ENCODE measurements around the gene MAPK6. TPM values are rescaled to one million over a fixed set of nuclear protein-coding genes. Genes with fewer than 3 reads are reported as not detected.

MAPK6 gene
- polyA plus RNA-seq, 1 donor from 2014 or later, result 140 TPM

DNA sequence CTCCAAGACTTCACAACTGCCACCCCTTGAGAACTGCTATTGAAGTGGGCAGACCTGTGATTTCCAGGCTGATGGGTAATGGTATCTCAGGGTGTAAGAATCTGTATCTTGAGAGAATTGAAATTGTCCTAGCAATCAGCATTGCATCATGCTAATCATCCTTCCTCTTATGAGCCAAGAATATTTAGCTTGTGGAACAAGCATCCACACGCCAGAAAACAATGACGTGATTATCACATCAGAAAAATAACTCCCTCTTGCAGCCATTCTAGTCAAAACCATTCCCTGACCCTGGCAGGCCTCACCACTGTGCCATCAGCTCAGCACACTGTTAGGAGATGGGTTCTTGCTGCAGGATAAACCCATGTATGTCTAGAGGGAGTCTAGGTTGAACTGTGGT lies 86.8 kb downstream of the MAPK6 start:
- no peaks in the 10 kb centered on the region for H3K9me2 ChIP-seq (ENCODE audit: insufficient read depth, low read length)
- H4K20me1 ChIP-seq (ENCODE audit: insufficient read depth), result no peaks in the 10 kb centered on the region
- H3K4me3 ChIP-seq (ENCODE audit: low read length), result no peak overlapping the region
- no peaks in the 10 kb centered on the region for H3K36me3 ChIP-seq (ENCODE audit: insufficient read depth, low read length)
- H3F3A ChIP-seq (ENCODE audit: insufficient read depth, low read length, poor library complexity, severe bottlenecking), result no peaks in the 10 kb centered on the region
- no peaks in the 10 kb centered on the region for H3K9me3 ChIP-seq (ENCODE audit: low read length)
- no peaks in the 10 kb centered on the region for H3K79me2 ChIP-seq (replicated peaks; ENCODE audit: insufficient read depth, low read length)
- H3K4me2 ChIP-seq (ENCODE audit: low read length), result no peak overlapping the region
- no peak overlapping the region for H3K27ac ChIP-seq (ENCODE audit: low read length)
- H2AFZ ChIP-seq (ENCODE audit: low read depth, low read length), result no peak overlapping the region
- H3K27me3 ChIP-seq (ENCODE audit: insufficient read depth, low read depth, low read length), result no peaks in the 10 kb centered on the region
- TF ChIP-seq SMC3 (conservative IDR thresholded peaks at IDR 0.05; ENCODE audit: poor library complexity) (no peak), TAF1 (IDR thresholded peaks at IDR 0.05; ENCODE audit: low read depth) (no peak), MXI1 (conservative IDR thresholded peaks at IDR 0.05; ENCODE audit: poor library complexity, severe bottlenecking) (no peak), EZH2 (IDR thresholded peaks at IDR 0.05; ENCODE audit: borderline replicate concordance, insufficient read depth, low read length, poor library complexity, severe bottlenecking) (no peak), RAD21 (conservative IDR thresholded peaks at IDR 0.05) (no peak), EP300 (conservative IDR thresholded peaks at IDR 0.05; ENCODE audit: poor library complexity, severe bottlenecking) (no peak), POLR2AphosphoS5 (IDR thresholded peaks at IDR 0.05) (no peak)
- TF ChIP-seq, protein P1, sequence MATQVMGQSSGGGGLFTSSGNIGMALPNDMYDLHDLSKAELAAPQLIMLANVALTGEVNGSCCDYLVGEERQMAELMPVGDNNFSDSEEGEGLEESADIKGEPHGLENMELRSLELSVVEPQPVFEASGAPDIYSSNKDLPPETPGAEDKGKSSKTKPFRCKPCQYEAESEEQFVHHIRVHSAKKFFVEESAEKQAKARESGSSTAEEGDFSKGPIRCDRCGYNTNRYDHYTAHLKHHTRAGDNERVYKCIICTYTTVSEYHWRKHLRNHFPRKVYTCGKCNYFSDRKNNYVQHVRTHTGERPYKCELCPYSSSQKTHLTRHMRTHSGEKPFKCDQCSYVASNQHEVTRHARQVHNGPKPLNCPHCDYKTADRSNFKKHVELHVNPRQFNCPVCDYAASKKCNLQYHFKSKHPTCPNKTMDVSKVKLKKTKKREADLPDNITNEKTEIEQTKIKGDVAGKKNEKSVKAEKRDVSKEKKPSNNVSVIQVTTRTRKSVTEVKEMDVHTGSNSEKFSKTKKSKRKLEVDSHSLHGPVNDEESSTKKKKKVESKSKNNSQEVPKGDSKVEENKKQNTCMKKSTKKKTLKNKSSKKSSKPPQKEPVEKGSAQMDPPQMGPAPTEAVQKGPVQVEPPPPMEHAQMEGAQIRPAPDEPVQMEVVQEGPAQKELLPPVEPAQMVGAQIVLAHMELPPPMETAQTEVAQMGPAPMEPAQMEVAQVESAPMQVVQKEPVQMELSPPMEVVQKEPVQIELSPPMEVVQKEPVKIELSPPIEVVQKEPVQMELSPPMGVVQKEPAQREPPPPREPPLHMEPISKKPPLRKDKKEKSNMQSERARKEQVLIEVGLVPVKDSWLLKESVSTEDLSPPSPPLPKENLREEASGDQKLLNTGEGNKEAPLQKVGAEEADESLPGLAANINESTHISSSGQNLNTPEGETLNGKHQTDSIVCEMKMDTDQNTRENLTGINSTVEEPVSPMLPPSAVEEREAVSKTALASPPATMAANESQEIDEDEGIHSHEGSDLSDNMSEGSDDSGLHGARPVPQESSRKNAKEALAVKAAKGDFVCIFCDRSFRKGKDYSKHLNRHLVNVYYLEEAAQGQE (IDR thresholded peaks at IDR 0.05; ENCODE audit: borderline replicate concordance), result no peak
- TF ChIP-seq, protein P2, sequence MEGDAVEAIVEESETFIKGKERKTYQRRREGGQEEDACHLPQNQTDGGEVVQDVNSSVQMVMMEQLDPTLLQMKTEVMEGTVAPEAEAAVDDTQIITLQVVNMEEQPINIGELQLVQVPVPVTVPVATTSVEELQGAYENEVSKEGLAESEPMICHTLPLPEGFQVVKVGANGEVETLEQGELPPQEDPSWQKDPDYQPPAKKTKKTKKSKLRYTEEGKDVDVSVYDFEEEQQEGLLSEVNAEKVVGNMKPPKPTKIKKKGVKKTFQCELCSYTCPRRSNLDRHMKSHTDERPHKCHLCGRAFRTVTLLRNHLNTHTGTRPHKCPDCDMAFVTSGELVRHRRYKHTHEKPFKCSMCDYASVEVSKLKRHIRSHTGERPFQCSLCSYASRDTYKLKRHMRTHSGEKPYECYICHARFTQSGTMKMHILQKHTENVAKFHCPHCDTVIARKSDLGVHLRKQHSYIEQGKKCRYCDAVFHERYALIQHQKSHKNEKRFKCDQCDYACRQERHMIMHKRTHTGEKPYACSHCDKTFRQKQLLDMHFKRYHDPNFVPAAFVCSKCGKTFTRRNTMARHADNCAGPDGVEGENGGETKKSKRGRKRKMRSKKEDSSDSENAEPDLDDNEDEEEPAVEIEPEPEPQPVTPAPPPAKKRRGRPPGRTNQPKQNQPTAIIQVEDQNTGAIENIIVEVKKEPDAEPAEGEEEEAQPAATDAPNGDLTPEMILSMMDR (IDR thresholded peaks at IDR 0.05; ENCODE audit: poor library complexity, severe bottlenecking), result no peak
- H3K9ac ChIP-seq (ENCODE audit: low read length), result no peak overlapping the region

DNA sequence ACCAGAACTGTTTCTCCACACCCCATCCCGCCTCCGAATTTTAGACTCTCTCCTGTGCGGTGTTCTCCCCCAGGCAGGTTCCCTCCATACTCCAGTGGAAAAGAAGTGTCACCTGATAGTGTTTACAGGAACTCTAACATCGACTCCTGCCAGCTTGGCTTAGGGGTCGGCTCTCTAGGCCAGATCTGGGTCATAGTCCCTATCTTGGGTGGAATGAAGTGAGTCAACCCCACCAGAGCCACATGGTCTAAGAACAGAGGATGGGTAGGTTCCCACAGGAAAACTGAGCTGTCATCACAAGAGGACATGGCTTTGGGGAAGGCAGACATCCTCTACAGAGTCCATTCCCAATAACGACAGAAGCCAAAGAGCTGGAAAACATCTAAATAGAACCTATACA lies 87.6 kb downstream of the MAPK6 start:
- no peaks in the 10 kb centered on the region for H4K20me1 ChIP-seq (ENCODE audit: insufficient read depth)
- H3K27me3 ChIP-seq (ENCODE audit: insufficient read depth, low read depth, low read length), result no peaks in the 10 kb centered on the region
- no peak overlapping the region for H3K9ac ChIP-seq (ENCODE audit: low read length)
- no peak overlapping the region for H3K4me3 ChIP-seq (ENCODE audit: low read length)
- no peak overlapping the region for H2AFZ ChIP-seq (ENCODE audit: low read depth, low read length)
- TF ChIP-seq POLR2AphosphoS5 (IDR thresholded peaks at IDR 0.05) (no peak), TAF1 (IDR thresholded peaks at IDR 0.05; ENCODE audit: low read depth) (no peak), RAD21 (conservative IDR thresholded peaks at IDR 0.05) (no peak), EZH2 (IDR thresholded peaks at IDR 0.05; ENCODE audit: borderline replicate concordance, insufficient read depth, low read length, poor library complexity, severe bottlenecking) (no peak), MXI1 (conservative IDR thresholded peaks at IDR 0.05; ENCODE audit: poor library complexity, severe bottlenecking) (no peak), SMC3 (conservative IDR thresholded peaks at IDR 0.05; ENCODE audit: poor library complexity) (no peak), EP300 (conservative IDR thresholded peaks at IDR 0.05; ENCODE audit: poor library complexity, severe bottlenecking) (no peak)
- TF ChIP-seq, protein P2 (IDR thresholded peaks at IDR 0.05; ENCODE audit: poor library complexity, severe bottlenecking), result no peak
- TF ChIP-seq, protein P1 (IDR thresholded peaks at IDR 0.05; ENCODE audit: borderline replicate concordance), result no peak
- H3K4me2 ChIP-seq (ENCODE audit: low read length), result no peak overlapping the region
- H3K9me2 ChIP-seq (ENCODE audit: insufficient read depth, low read length), result no peaks in the 10 kb centered on the region
- H3F3A ChIP-seq (ENCODE audit: insufficient read depth, low read length, poor library complexity, severe bottlenecking), result no peaks in the 10 kb centered on the region
- H3K9me3 ChIP-seq (ENCODE audit: low read length), result no peaks in the 10 kb centered on the region
- no peaks in the 10 kb centered on the region for H3K79me2 ChIP-seq (replicated peaks; ENCODE audit: insufficient read depth, low read length)
- H3K27ac ChIP-seq (ENCODE audit: low read length), result no peak overlapping the region
- no peaks in the 10 kb centered on the region for H3K36me3 ChIP-seq (ENCODE audit: insufficient read depth, low read length)

Data from neural cell (in vitro differentiated cells).